Esophagus squamous epithelium (tissue), 4 donors: Measurements from ENCODE around the gene GPHN.
"Not testable (repeated sequence)": the region's sequence is repeated elsewhere in the genome, so short reads cannot be mapped to it uniquely, and the experiment has no call there.

Source experiments
- CTCF ChIP-seq, 6 experiments: fragments of 450-650 bp in 4 of 6; fragments of 200-600 bp in 2 of 6; sonication (generic) in 2 of 6; IDR thresholded peaks; one replicate each; pipeline ENCODE4 v1.5.1; 2016 to 2019; ENCODE audit warnings: antibody characterized with exemption in 6 of 6, mild to moderate bottlenecking in 4 of 6, moderate library complexity in 4 of 6
- POLR2A ChIP-seq, 4 donors: fragments of 450-650 bp; IDR thresholded peaks; one replicate each; pipeline ENCODE4 v1.6.1; 2017; ENCODE audit warnings: antibody characterized with exemption in 4 of 4, mild to moderate bottlenecking in 4 of 4, moderate library complexity in 3 of 4

- TF ChIP-seq CTCF, POLR2A (IDR thresholded peaks at IDR 0.05): not testable (repeated sequence)
Measured at GRCh38 chr14:66587753-66588152, 79.8 kb downstream of the GPHN start.
